Measurements from ENCODE around the gene MRPL53.
"Not testable (repeated sequence)": the region's sequence is repeated elsewhere in the genome, so short reads cannot be mapped to it uniquely, and the experiment has no call there.

MRPL53 gene

GRCh38 chr2:74496997-74497776, 24.7 kb upstream of the MRPL53 start:
- peak overlapping the region; percentile 80 for H3K4me3 Mint-ChIP-seq
- peaks cover 41% of the 10 kb centered on the region for H3K27me3 Mint-ChIP-seq
- no peaks in the 10 kb centered on the region for H3K9me3 Mint-ChIP-seq
- no peak overlapping the region for H3K27ac Mint-ChIP-seq
- peaks cover 35% of the 10 kb centered on the region for H3K4me1 Mint-ChIP-seq (ENCODE audit: low read depth)
- peaks cover 13% of the 10 kb centered on the region for H3K36me3 Mint-ChIP-seq (ENCODE audit: low read depth)

GRCh38 chr2:74495440-74495839, 23.0 kb upstream of the MRPL53 start:
- Mint-ChIP-seq H3K27ac (no peak overlapping the region), H3K36me3 (ENCODE audit: low read depth) (peaks cover 17% of the 10 kb centered on the region), H3K4me3 (no peak overlapping the region), H3K4me1 (ENCODE audit: low read depth) (peaks cover 27% of the 10 kb centered on the region), H3K27me3 (peaks cover 23% of the 10 kb centered on the region), H3K9me3 (no peaks in the 10 kb centered on the region)

DNA sequence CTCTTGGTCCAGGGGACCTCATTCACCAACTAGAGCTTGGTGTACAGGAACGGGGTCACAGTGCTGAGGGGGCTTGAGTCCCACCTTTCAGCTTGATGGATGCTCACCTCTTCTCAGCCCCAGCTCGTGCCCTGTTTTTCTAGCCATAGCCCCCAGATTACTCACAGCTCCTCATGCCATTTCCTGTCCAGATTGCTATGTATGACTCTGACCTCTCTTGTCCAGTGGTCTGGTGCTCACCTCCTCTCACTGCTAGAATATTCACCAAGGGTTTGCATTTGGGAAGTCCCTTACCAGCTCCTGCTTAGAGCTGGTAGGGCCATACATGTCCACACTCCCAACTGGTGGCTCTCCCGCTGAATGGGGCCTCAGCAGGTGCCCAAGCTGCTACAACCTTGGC, 21.1 kb upstream of the MRPL53 start:
- peaks cover 12% of the 10 kb centered on the region for H3K4me1 Mint-ChIP-seq (ENCODE audit: low read depth)
- H3K4me3 Mint-ChIP-seq: no peak overlapping the region
- H3K9me3 Mint-ChIP-seq: no peaks in the 10 kb centered on the region
- no peak overlapping the region for H3K27ac Mint-ChIP-seq
- H3K27me3 Mint-ChIP-seq: peaks cover 8% of the 10 kb centered on the region
- peaks cover 25% of the 10 kb centered on the region for H3K36me3 Mint-ChIP-seq (ENCODE audit: low read depth)

DNA sequence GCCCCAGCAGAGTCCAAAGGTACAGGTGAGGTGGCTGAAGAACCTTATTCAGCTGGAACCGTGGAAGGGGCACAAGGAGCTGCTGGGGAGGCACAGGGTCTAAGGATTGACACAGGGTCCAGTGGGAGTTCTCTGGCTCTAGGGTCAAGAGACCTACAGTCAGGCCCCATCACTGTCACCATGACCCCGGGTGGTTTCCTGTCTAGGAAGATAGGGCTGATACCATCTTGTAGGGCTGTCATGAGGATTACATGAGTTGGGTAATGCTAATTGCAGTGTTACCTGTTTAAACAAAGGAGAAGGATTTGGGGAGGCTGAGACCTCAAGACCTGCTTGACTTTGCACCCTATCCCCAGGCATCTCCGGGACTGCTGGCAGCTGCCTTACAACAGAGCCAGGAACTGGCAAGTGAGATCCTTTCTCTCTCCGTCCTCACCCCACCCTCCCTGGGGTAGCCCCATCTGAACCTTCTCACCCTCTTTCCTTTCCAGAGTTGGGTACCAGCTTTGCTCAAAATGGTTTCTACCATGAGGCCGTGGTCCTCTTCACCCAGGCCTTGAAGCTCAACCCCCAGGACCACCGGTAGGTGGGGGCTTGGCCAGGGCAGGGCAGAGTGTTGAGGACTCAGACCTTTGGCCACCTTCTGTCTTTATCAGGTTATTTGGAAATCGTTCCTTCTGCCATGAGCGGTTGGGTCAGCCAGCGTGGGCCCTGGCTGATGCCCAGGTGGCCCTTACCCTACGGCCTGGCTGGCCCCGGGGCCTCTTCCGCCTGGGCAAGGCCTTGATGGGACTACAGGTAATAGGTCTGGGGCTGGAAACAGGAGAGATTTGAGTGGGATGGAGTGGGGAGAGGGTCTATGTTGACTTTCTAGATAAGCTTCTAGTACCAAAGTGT, 19.4 kb upstream of the MRPL53 start:
- H3K27ac Mint-ChIP-seq: no peak overlapping the region
- no peak overlapping the region for H3K4me3 Mint-ChIP-seq
- H3K4me1 Mint-ChIP-seq (ENCODE audit: low read depth): no peaks in the 10 kb centered on the region
- no peaks in the 10 kb centered on the region for H3K27me3 Mint-ChIP-seq
- no peaks in the 10 kb centered on the region for H3K9me3 Mint-ChIP-seq
- peaks cover 27% of the 10 kb centered on the region for H3K36me3 Mint-ChIP-seq (ENCODE audit: low read depth)

DNA sequence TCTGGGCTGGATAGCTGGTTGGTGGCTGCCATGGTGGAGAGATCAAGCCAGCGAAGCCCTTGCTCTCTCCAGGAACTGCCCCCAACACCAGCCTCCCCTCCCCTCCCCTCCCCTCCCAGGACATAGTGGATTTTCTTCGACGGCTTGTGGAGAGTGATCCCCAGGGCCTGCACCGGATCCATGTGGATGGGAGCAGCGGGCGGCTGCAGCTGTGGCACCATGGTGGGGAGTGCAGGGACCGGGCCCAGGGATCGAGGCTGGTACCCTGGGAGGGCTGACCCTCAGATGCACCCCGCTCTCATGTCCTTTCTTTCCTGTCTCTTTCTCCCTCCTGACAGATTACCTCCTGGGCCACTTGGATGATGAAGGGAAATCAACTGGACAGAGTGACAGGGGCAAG, 17.4 kb upstream of the MRPL53 start:
- Mint-ChIP-seq H3K4me1 (ENCODE audit: low read depth) (no peaks in the 10 kb centered on the region), H3K36me3 (ENCODE audit: low read depth) (peaks cover 38% of the 10 kb centered on the region), H3K27ac (no peak overlapping the region), H3K27me3 (no peaks in the 10 kb centered on the region), H3K9me3 (no peaks in the 10 kb centered on the region), H3K4me3 (no peak overlapping the region)

DNA sequence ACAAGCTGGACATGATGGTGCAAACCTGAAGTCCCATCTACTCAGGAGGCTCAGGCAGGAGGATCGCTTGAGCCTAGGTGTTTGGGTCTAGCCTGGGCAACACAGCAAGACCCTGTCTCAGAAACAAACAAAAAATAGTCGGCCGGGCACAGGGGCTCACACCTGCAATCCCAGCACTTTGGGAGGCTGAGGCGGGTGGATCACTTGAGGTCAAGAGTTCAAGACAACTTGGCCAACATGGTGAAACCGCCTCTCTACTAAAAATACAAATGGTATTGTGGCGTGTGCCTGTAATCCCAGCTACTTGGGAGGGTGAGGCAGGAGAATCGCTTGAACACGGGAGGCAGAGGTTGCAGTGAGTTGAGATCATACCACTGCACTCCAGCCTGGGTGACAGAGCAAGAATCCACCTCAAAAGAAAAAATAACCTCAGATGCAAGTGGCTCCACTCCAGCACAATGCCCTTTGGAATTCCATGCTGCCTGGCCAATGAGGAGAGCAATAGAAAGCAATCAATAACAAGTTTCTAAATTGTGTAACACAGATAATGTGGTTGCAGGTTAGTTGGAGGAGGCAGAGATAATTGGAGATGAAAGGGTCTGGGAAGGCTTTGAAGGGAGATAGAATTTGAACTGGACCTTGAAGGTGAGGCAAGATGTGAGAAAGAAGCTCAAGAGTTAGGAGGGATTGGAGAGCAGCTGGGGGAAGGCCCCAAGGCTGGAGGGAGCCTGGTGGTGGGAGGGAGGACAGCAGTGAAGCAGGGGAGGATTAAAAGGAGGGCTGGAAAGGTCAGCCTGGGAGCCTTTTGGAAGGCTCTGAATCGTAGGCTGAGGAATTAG, 16.4 kb upstream of the MRPL53 start:
- no peaks in the 10 kb centered on the region for H3K9me3 Mint-ChIP-seq
- H3K36me3 Mint-ChIP-seq (ENCODE audit: low read depth): peaks cover 32% of the 10 kb centered on the region
- no peak overlapping the region for H3K4me3 Mint-ChIP-seq
- H3K4me1 Mint-ChIP-seq (ENCODE audit: low read depth): peaks cover 4% of the 10 kb centered on the region
- H3K27me3 Mint-ChIP-seq: no peaks in the 10 kb centered on the region
- no peak overlapping the region for H3K27ac Mint-ChIP-seq

- no peaks in the 10 kb centered on the region for H3K27me3 Mint-ChIP-seq
- H3K27ac Mint-ChIP-seq: peak overlapping the region; percentile 19
- no peak overlapping the region for H3K4me3 Mint-ChIP-seq
- peaks cover 19% of the 10 kb centered on the region for H3K4me1 Mint-ChIP-seq (ENCODE audit: low read depth)
- H3K9me3 Mint-ChIP-seq: no peaks in the 10 kb centered on the region
- peaks cover 26% of the 10 kb centered on the region for H3K36me3 Mint-ChIP-seq (ENCODE audit: low read depth)
Measured at GRCh38 chr2:74486141-74486540, 13.7 kb upstream of the MRPL53 start.

DNA sequence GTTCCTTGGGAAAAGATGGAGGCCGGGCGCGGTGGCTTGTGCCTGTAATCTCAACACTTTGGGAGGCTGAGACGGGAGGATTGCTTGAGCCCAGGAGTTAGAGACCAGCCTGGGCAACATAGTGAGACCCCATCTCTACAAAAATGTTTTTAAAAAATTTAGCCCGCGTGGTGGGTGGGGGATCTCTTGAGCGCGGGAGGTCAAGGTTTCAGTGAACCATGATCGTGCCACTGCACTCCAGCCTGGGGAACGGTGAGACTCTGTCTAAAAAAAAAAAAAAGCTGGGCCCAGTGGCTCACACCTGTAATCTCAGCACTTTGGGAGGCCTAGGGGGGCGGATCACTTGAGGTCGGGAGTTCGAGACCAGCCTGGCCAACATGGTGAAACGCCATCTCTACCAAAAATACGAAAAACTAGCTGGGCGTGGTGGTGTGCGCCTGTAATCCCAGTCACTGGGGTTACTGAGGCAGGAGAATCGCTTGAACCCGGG, 11.2 kb upstream of the MRPL53 start:
- peaks cover 33% of the 10 kb centered on the region for H3K36me3 Mint-ChIP-seq (ENCODE audit: low read depth)
- not testable (repeated sequence) for H3K27me3 Mint-ChIP-seq, H3K9me3 Mint-ChIP-seq
- H3K27ac Mint-ChIP-seq: peak overlapping the region; percentile 100
- H3K4me3 Mint-ChIP-seq: peak overlapping the region; percentile 100
- H3K4me1 Mint-ChIP-seq (ENCODE audit: low read depth): peaks cover 32% of the 10 kb centered on the region

DNA sequence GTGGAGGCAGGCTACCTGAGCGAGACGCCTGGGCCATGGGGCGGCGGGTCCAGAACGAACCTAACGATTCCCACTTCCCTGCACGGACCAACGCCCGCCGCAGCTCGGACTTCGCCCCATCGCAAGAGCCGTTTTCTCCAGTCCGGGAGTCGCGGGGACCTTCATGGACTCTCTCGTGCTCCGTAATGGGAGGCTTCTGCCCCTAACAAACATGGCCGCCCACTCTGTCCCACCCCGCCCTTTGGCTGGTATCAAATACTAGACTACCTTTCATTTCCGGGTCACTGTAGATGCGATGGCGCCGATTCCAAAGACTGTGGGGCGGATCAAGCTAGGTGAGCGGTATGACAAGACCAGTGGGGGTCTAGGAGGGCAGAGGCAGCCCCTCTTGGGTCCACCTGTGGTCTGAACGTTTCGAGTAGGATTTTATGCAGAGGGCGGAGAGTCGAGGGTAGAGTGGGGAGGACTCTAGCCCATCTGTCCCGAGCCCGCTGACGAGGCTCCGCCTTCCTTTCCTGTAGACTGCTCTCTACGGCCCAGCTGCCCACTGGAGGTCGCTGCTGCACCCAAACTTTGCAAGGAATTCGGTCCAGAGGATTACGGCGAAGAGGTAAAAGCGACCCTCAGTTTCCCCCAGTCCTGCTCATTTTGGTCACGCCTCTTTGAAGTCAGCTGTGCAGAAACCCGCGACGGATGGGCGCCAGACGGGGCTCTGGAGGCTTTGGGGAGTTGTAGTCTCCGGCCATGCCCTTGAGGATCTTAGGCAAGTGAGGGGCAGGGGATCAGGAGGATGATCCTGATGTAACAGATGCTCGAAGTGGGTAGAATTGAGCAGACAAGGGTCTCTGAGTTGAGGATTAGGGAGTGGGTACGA, 10.6 kb upstream of the MRPL53 start, which contains the start of the genes CCDC142 and TTC31:
Gene CCDC142 (minus strand): TSS at position 198 of the 874 bp plus-strand sequence. CDS start 161 bp downstream, at position 37.
Gene TTC31 (plus strand): TSS at position 281 of the 874 bp plus-strand sequence. CDS start 15 bp downstream, at position 296.
- H3K9me3 Mint-ChIP-seq: no peaks in the 10 kb centered on the region
- H3K4me3 Mint-ChIP-seq: peak within 1 kb of the TSS; percentile 100
- peak within 1 kb of the TSS; percentile 100 for H3K27ac Mint-ChIP-seq
- peaks cover 33% of the 10 kb centered on the region for H3K36me3 Mint-ChIP-seq (ENCODE audit: low read depth)
- no peaks in the 10 kb centered on the region for H3K27me3 Mint-ChIP-seq
- H3K4me1 Mint-ChIP-seq (ENCODE audit: low read depth): peaks cover 32% of the 10 kb centered on the region

DNA sequence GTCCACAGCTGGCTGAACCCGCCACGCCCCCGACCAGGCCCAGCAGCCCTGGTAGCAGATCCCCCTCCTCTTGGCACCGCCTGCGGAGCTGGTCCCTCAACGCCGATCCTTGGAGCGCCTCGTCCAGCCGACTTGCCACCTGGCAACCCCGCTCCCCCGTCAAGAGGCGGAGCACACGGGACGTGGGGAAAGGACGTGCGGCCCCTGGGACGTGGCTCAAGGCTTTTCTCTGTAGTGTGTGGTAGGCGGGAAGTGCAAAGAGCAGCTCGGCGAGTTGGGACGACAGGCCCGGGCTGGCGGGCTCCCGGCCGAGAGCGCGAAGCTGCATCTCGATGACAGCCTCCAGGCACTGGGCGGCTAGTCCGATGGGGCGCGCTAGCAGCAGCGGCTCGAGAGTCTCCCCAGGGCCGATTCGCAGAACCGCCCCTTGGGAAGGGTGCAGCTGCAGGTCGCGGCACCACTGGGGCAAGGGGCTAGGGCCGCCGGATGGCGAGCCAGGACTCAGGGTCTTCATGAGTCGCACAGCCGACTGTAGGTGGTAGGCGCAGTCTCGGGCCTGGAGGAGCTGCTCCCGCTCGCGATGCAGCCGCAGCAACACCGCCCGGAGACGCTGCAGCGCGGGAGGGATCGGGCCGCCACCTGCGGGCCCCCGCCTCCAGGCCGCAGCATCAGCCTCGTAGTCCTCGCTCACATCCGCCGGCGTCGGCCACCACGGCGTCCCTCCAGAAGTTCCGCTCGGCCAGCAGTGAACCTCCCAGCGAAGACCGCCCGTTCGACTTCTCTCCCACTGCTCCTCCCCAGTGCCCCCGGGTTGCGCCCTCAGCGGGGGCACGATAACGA, 9.7 kb upstream of the MRPL53 start:
- H3K27me3 Mint-ChIP-seq: no peaks in the 10 kb centered on the region
- H3K4me1 Mint-ChIP-seq (ENCODE audit: low read depth): peaks cover 32% of the 10 kb centered on the region
- no peaks in the 10 kb centered on the region for H3K9me3 Mint-ChIP-seq
- peak overlapping the region; percentile 100 for H3K4me3 Mint-ChIP-seq
- peak overlapping the region; percentile 100 for H3K27ac Mint-ChIP-seq
- peaks cover 38% of the 10 kb centered on the region for H3K36me3 Mint-ChIP-seq (ENCODE audit: low read depth)

DNA sequence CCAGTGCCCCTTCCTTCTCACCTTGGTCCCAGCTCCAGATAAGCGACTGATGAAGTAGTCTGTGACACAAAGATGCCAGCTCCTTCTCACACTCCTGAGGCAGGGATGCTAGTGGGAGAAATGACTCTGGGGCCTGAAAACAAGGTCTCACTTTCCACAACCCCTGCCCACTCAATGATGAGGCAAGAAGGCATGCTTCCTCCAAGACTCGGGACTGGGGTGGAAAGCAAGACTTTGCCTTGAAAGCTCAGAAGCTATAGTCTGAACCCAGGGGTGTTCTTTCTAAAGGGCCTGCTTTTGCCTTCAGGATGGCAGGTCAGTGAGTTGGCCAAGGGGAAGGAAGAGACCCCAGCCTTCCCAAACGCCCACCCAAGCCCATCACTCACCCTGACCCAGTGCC, 9.0 kb upstream of the MRPL53 start:
- Mint-ChIP-seq H3K9me3 (no peaks in the 10 kb centered on the region), H3K4me1 (ENCODE audit: low read depth) (peaks cover 32% of the 10 kb centered on the region), H3K27ac (peak overlapping the region; percentile 68), H3K36me3 (ENCODE audit: low read depth) (peaks cover 32% of the 10 kb centered on the region), H3K27me3 (no peaks in the 10 kb centered on the region), H3K4me3 (peak overlapping the region; percentile 100)

DNA sequence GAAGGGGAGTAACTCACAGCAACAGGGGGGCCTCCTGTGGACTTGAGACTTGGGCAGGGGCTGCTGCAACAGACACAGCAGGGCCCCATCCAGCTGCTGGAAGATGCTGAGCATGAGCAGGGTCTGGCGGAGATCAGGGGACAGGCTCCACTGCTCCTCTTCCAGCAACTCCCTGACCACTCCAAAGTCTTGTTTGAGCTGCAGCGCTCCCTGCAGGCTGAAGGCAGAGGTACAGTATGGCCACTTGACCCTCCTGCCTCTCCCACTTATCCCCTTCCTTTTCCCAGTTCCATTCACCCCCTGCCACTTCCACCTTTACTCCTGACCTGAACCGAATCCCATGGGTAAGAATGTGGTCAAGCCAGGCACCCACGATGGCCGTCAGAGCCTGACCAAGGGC, 2.4 kb upstream of the MRPL53 start:
- Mint-ChIP-seq H3K27ac (no peak overlapping the region), H3K27me3 (no peaks in the 10 kb centered on the region), H3K4me1 (ENCODE audit: low read depth) (peaks cover 26% of the 10 kb centered on the region), H3K4me3 (no peak overlapping the region), H3K9me3 (no peaks in the 10 kb centered on the region), H3K36me3 (ENCODE audit: low read depth) (peaks cover 47% of the 10 kb centered on the region)

GRCh38 chr2:74474481-74474880, 2.0 kb upstream of the MRPL53 start:
- H3K9me3 Mint-ChIP-seq: no peaks in the 10 kb centered on the region
- peaks cover 46% of the 10 kb centered on the region for H3K36me3 Mint-ChIP-seq (ENCODE audit: low read depth)
- H3K27ac Mint-ChIP-seq: no peak overlapping the region
- H3K4me3 Mint-ChIP-seq: no peak overlapping the region
- no peaks in the 10 kb centered on the region for H3K27me3 Mint-ChIP-seq
- peaks cover 27% of the 10 kb centered on the region for H3K4me1 Mint-ChIP-seq (ENCODE audit: low read depth)
